Stimulated activated naive B cell treated with anti-CD40 and anti-IgM and Interleukin-4, amounts not matched to agents 10 μg/mL and 1 μg/mL and 100 μg/mL, for 72 hours (primary cell): ENCODE measurements around the gene BPGM.

Source experiments
- ATAC-seq, 2 donors: fragments of 150-1000 bp; cut with Tn5 transposase; replicated peaks; 2 replicates each; pipeline ENCODE4 v1.10.0; 2021; ENCODE audit warnings: moderate library complexity in 1 of 2
- DNase-seq: peaks from one replicate; pipeline ENCODE4 v3.0.0; 2021
- H3K27ac Mint-ChIP-seq: one replicate; pipeline ENCODE4 v1.8.0; 2022; ENCODE audit warnings: mild to moderate bottlenecking, mixed read lengths
- H3K27me3 Mint-ChIP-seq, 2 donors: one replicate each; pipeline ENCODE4 v1.8.0; 2022; ENCODE audit warnings: mixed read lengths in 2 of 2
- H3K36me3 Mint-ChIP-seq, 2 donors: one replicate each; pipeline ENCODE4 v1.8.0; 2022; ENCODE audit warnings: mixed read lengths in 2 of 2, mild to moderate bottlenecking in 1 of 2
- H3K4me1 Mint-ChIP-seq, 2 donors: one replicate each; pipeline ENCODE4 v1.8.0; 2022; ENCODE audit warnings: mixed read lengths in 2 of 2, mild to moderate bottlenecking in 1 of 2
- H3K4me3 Mint-ChIP-seq, 2 donors: one replicate each; pipeline ENCODE4 v1.8.0; 2022; ENCODE audit warnings: mild to moderate bottlenecking in 2 of 2, mixed read lengths in 2 of 2, moderate library complexity in 1 of 2
- H3K9me3 Mint-ChIP-seq, 2 donors: one replicate each; pipeline ENCODE4 v1.8.0; 2022; ENCODE audit warnings: mixed read lengths in 2 of 2, mild to moderate bottlenecking in 1 of 2

Gene BPGM

GRCh38 chr7:134702366-134703240, 56.0 kb downstream of the BPGM start:
- Mint-ChIP-seq H3K4me3 (no peak overlapping the region), H3K9me3 (no peaks in the 10 kb centered on the region), H3K27me3 (peaks cover 0 to 4% of the 10 kb centered on the region in 2 donors), H3K36me3 (no peaks in the 10 kb centered on the region), H3K27ac (no peak overlapping the region), H3K4me1 (no peaks in the 10 kb centered on the region)
- no peak for DNase-seq
- ATAC-seq: no peak

GRCh38 chr7:134703241-134703594, 56.6 kb downstream of the BPGM start:
- DNase-seq: no peak
- ATAC-seq: no peak
- no peaks in the 10 kb centered on the region for H3K4me1 Mint-ChIP-seq
- no peak overlapping the region for H3K4me3 Mint-ChIP-seq
- peaks cover 0 to 4% of the 10 kb centered on the region in 2 donors for H3K27me3 Mint-ChIP-seq
- H3K9me3 Mint-ChIP-seq: no peaks in the 10 kb centered on the region
- H3K36me3 Mint-ChIP-seq: no peaks in the 10 kb centered on the region
- H3K27ac Mint-ChIP-seq: no peak overlapping the region

GRCh38 chr7:134703782-134704181, 57.1 kb downstream of the BPGM start:
- ATAC-seq (no peak), DNase-seq (no peak)
- H3K27me3 Mint-ChIP-seq: peaks cover 0 to 4% of the 10 kb centered on the region in 2 donors
- no peak overlapping the region for H3K4me3 Mint-ChIP-seq
- H3K27ac Mint-ChIP-seq: no peak overlapping the region
- no peaks in the 10 kb centered on the region for H3K9me3 Mint-ChIP-seq
- H3K4me1 Mint-ChIP-seq: no peaks in the 10 kb centered on the region
- no peaks in the 10 kb centered on the region for H3K36me3 Mint-ChIP-seq

GRCh38 chr7:134704827-134705226, 58.2 kb downstream of the BPGM start:
- Mint-ChIP-seq H3K36me3 (no peaks in the 10 kb centered on the region), H3K27ac (no peak overlapping the region), H3K4me3 (no peak overlapping the region), H3K9me3 (no peaks in the 10 kb centered on the region), H3K4me1 (no peaks in the 10 kb centered on the region), H3K27me3 (peaks cover 0 to 4% of the 10 kb centered on the region in 2 donors)
- no peak for ATAC-seq
- DNase-seq: no peak

GRCh38 chr7:134705716-134706115, 59.1 kb downstream of the BPGM start:
- no peaks in the 10 kb centered on the region for H3K4me1 Mint-ChIP-seq
- DNase-seq: no peak
- no peak overlapping the region for H3K4me3 Mint-ChIP-seq
- no peaks in the 10 kb centered on the region for H3K9me3 Mint-ChIP-seq
- no peak for ATAC-seq
- H3K27me3 Mint-ChIP-seq: peaks cover under 1 to 4% of the 10 kb centered on the region in 2 donors
- no peaks in the 10 kb centered on the region for H3K36me3 Mint-ChIP-seq
- H3K27ac Mint-ChIP-seq: no peak overlapping the region

- Mint-ChIP-seq H3K9me3 (no peaks in the 10 kb centered on the region), H3K27ac (no peak overlapping the region), H3K4me1 (no peaks in the 10 kb centered on the region), H3K4me3 (no peak overlapping the region), H3K36me3 (no peaks in the 10 kb centered on the region), H3K27me3 (peaks cover 4 to 7% of the 10 kb centered on the region in 2 donors)
- ATAC-seq (no peak), DNase-seq (no peak)
These were observed 59.8 kb downstream of the BPGM start for GRCh38 chr7:134706468-134706867.

GRCh38 chr7:134707663-134708378, 61.2 kb downstream of the BPGM start:
- no peak overlapping the region for H3K4me3 Mint-ChIP-seq
- ATAC-seq: no peak
- H3K9me3 Mint-ChIP-seq: no peaks in the 10 kb centered on the region
- H3K27me3 Mint-ChIP-seq: peaks cover 8 to 12% of the 10 kb centered on the region in 2 donors
- no peak for DNase-seq
- H3K27ac Mint-ChIP-seq: no peak overlapping the region
- H3K4me1 Mint-ChIP-seq: no peaks in the 10 kb centered on the region
- no peaks in the 10 kb centered on the region for H3K36me3 Mint-ChIP-seq

- H3K27ac Mint-ChIP-seq: no peak overlapping the region
- H3K27me3 Mint-ChIP-seq: peaks cover 12 to 20% of the 10 kb centered on the region in 2 donors
These were observed 62.0 kb downstream of the BPGM start for GRCh38 chr7:134708692-134709091.

GRCh38 chr7:134709197-134709596, 62.5 kb downstream of the BPGM start:
- no peaks in the 10 kb centered on the region for H3K9me3 Mint-ChIP-seq
- H3K4me3 Mint-ChIP-seq: no peak overlapping the region
- no peaks in the 10 kb centered on the region for H3K36me3 Mint-ChIP-seq
- H3K27ac Mint-ChIP-seq: no peak overlapping the region
- peaks cover 12 to 23% of the 10 kb centered on the region in 2 donors for H3K27me3 Mint-ChIP-seq
- DNase-seq: no peak
- no peaks in the 10 kb centered on the region for H3K4me1 Mint-ChIP-seq
- no peak for ATAC-seq

More at GRCh38 chr7:134708692-134709091, 62.0 kb downstream of the BPGM start:
- Mint-ChIP-seq H3K36me3 (no peaks in the 10 kb centered on the region), H3K9me3 (no peaks in the 10 kb centered on the region), H3K4me1 (no peaks in the 10 kb centered on the region), H3K4me3 (no peak overlapping the region)
- no peak for ATAC-seq
- DNase-seq: no peak

GRCh38 chr7:134710511-134710853, 63.8 kb downstream of the BPGM start:
- Mint-ChIP-seq H3K36me3 (no peaks in the 10 kb centered on the region), H3K4me3 (no peak overlapping the region), H3K4me1 (no peaks in the 10 kb centered on the region), H3K9me3 (no peaks in the 10 kb centered on the region), H3K27me3 (peaks cover 12 to 23% of the 10 kb centered on the region in 2 donors), H3K27ac (no peak overlapping the region)
- ATAC-seq (no peak), DNase-seq (no peak)

- no peak overlapping the region for H3K4me3 Mint-ChIP-seq
- H3K27me3 Mint-ChIP-seq: peaks cover 12 to 23% of the 10 kb centered on the region in 2 donors
- no peak overlapping the region for H3K27ac Mint-ChIP-seq
- H3K36me3 Mint-ChIP-seq: no peaks in the 10 kb centered on the region
- ATAC-seq (no peak), DNase-seq (no peak)
- no peaks in the 10 kb centered on the region for H3K4me1 Mint-ChIP-seq
- H3K9me3 Mint-ChIP-seq: no peaks in the 10 kb centered on the region
These were observed 64.4 kb downstream of the BPGM start for GRCh38 chr7:134710854-134711624.

- Mint-ChIP-seq H3K27ac (no peak overlapping the region), H3K27me3 (peaks cover 12 to 23% of the 10 kb centered on the region in 2 donors), H3K9me3 (no peaks in the 10 kb centered on the region), H3K4me3 (no peak overlapping the region), H3K4me1 (no peaks in the 10 kb centered on the region), H3K36me3 (no peaks in the 10 kb centered on the region)
- no peak for DNase-seq
- no peak for ATAC-seq
These were observed 65.5 kb downstream of the BPGM start for GRCh38 chr7:134712196-134712595.

GRCh38 chr7:134714470-134715205, 68.0 kb downstream of the BPGM start:
- H3K27ac Mint-ChIP-seq: no peak overlapping the region

More at GRCh38 chr7:134714470-134715205, 68.0 kb downstream of the BPGM start:
- Mint-ChIP-seq H3K4me1 (no peaks in the 10 kb centered on the region), H3K9me3 (no peaks in the 10 kb centered on the region), H3K27me3 (peaks cover 12 to 23% of the 10 kb centered on the region in 2 donors), H3K4me3 (no peak overlapping the region), H3K36me3 (no peaks in the 10 kb centered on the region)
- DNase-seq (no peak), ATAC-seq (no peak)
